Jurkat, Clone E6-1 (cell line): ENCODE results near the gene NSMF.

Experiments
- DNase-seq: peaks from one replicate; pipeline ENCODE4 v3.0.0-alpha.2; 2011; ENCODE audit warnings: low read depth, low spot score
- H3K4me3 ChIP-seq: 2 replicates; pipeline ENCODE4 v1.5.1; 2011; ENCODE audit warnings: mild to moderate bottlenecking, low read length, control low read depth, moderate library complexity

Gene NSMF

GRCh38 chr9:137406876-137407589 is 52.1 kb downstream of the NSMF start:
- DNase-seq = no peak
- no peak overlapping the region for H3K4me3 ChIP-seq

DNA sequence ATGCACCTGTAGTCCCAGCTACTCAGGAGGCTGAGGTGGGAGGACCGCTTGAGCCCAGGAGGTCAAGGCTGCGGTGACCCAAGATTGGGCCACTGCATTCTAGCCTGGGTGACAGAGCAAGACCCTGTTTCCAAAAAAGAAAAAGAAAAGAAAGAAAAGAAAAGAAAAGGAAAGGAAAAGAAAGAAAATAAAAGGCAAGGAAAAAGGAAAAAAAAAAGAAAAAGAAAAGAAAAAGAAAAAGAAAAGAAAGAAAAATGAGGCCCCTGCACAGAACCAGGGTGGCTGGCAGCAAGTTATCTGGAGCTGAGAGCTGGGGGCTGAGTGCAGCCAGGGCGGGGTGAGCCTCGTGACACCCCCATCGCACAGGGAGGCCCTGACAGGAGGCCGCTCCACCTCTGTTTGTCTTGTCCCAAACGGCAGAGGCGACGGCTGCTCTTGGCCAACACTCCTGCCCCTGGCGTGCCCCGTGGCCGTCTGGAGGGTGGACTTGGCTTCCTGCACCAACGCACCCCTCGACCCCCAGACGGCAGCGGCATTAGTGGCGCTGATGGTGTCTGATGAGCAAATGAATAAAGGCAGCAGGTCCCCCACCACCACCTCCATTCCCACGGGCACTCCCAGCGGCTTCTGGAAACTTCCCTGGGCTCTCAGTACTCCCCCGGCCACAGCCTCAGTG is 52.9 kb downstream of the NSMF start:
- H3K4me3 ChIP-seq = no peak overlapping the region
- no peak for DNase-seq

GRCh38 chr9:137405677-137406081 is 53.5 kb downstream of the NSMF start:
- DNase-seq = no peak
- no peak overlapping the region for H3K4me3 ChIP-seq

DNA sequence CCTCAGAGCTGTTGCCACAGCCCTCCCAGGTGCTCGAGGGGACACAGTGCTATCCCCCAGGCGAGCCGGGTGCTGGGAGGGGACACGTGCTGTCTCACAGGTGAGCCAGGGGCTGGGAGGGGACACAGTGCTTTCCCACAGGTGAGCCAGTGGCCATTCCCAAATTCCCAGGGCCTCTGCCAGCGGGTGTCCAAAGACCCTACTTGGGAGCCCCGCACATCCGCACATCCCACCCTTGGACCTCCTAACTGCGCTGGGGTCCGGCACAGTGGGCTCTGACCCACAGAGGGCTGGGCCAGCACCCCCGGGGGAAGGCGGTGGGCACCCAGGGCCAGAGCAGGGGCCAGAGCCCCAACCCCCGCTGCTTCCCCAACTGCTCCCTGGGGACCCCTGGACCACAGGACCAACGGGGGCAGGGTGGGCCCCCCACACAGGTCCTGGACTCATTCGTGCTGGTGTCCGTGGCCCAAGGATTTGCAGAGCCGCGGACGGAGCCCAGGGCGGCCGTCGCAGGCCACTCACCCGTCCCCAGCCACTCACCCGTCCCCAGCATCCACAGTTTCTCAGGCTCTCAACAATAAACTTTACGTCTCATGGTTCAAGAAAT is 54.1 kb downstream of the NSMF start:
- no peak for DNase-seq
- H3K4me3 ChIP-seq = no peak overlapping the region

DNA sequence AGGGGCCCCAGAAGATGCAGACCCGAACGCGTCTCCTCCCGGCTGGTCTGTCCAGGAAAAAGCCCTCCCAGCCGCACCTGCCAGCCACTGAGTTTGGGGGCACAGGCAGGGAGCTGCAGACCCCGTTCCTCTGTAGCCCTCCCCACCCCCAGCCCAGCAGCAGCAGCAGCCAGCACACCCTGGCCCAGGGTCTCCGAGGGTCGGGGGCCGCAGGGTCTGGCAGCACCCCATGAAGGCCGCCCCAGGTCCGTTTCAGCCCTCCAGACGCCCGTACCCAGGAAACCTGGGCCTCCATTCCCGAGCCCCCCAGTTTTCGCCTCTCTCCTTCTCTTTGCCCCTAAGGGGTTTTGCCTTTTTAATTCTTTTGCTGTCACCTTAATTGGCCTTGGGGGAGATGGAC is 55.9 kb downstream of the NSMF start:
- H3K4me3 ChIP-seq = no peak overlapping the region
- DNase-seq = no peak

- DNase-seq = no peak
- H3K4me3 ChIP-seq = no peak overlapping the region
These were observed 56.4 kb downstream of the NSMF start for GRCh38 chr9:137402746-137403145.

GRCh38 chr9:137398561-137399468 is 60.3 kb downstream of the NSMF start:
- no peak overlapping the region for H3K4me3 ChIP-seq
- no peak for DNase-seq

DNA sequence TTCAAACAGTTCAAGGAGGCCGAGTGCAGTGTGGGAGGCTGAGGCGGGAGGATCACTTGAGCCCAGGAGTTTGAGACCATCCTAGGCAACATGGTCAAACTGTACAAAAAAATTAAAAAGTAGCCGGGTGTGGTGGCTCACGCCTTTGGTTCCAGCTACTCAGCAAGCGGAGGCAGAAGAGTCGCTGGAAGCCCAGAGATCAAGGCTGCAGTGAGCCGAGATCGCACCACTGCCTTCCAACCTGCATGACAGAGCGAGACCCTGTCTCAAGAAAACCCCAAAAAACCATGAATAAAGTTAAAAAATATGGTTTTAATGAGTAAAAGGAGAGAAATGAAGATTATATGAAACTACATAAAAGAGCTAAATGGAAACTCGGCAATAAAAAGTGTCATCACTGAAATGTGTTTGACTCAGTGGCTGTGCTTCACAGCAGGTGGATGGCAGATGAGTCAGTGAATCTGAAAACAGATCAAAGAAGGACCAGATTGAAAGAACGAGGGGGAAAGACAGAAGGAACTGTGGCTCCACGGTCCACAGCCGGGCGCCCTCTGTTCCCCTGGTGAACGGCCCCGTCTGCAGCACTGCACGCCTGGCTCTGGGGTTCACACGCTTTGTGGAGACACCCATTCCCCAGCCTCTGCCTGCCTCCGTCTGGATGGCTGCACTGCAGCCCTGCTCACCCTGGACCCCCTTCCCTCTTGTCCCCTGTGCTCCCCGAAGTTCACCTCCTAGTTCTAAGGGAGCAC is 61.3 kb downstream of the NSMF start:
- no peak for DNase-seq
- H3K4me3 ChIP-seq = no peak overlapping the region
